Erythroblast (primary cell): ENCODE measurements around the gene RAB29.

Experiments used
- GATA1 ChIP-seq: IDR thresholded peaks from 2 replicates; pipeline ENCODE4 v1.6.1; 2011; ENCODE audit warnings: low read depth, mild to moderate bottlenecking, control low read depth, low read length, moderate library complexity
- POLR2A ChIP-seq: IDR thresholded peaks from 2 replicates; pipeline ENCODE4 v1.6.1; 2011; ENCODE audit warnings: mild to moderate bottlenecking, low read length

GRCh38 chr1:205785446-205785845, 10.2 kb upstream of the RAB29 start:
- TF ChIP-seq POLR2A (no peak), GATA1 (no peak)
